Smooth muscle cell (in vitro differentiated cells): ENCODE results near the gene NFATC3. TPM values are rescaled to one million over a fixed set of nuclear protein-coding genes. Genes with fewer than 3 reads are reported as not detected.
A peak's percentile ranks its signal among the peaks of the same experiment; 100 is the strongest.

ENCODE experiments used
- DNase-seq: peaks from one replicate; lab custom pipeline; 2025; ENCODE audit not compliant: unreplicated experiment; lab: John Stamatoyannopoulos, UW
- H2AFZ ChIP-seq: fragments of 200-600 bp; sonication (generic); 2 replicates; pipeline ENCODE4 v1.6.0; 2016; ENCODE audit warnings: antibody characterized with exemption, low read depth, mild to moderate bottlenecking
- H3F3A ChIP-seq: fragments of 200-600 bp; sonication (generic); 2 replicates; pipeline ENCODE4 v1.6.0; 2017; ENCODE audit warnings: antibody characterized with exemption, low read depth
- H3K27ac ChIP-seq: fragments of 200-600 bp; sonication (generic); 2 replicates; pipeline ENCODE4 v1.5.1; 2016; ENCODE audit warnings: low read depth, mild to moderate bottlenecking
- H3K27me3 ChIP-seq: fragments of 200-600 bp; sonication (generic); 2 replicates; pipeline ENCODE4 v1.6.1; 2016; ENCODE audit warnings: low read depth, mild to moderate bottlenecking
- H3K36me3 ChIP-seq: fragments of 200-600 bp; sonication (generic); 2 replicates; pipeline ENCODE4 v1.5.1; 2016; ENCODE audit warnings: low read depth
- H3K4me1 ChIP-seq: fragments of 200-600 bp; sonication (generic); 2 replicates; pipeline ENCODE4 v1.5.1; 2016; ENCODE audit warnings: low read depth
- H3K4me2 ChIP-seq: fragments of 200-600 bp; sonication (generic); 2 replicates; pipeline ENCODE4 v1.6.0; 2016; ENCODE audit warnings: mild to moderate bottlenecking
- H3K4me3 ChIP-seq: fragments of 200-600 bp; sonication (generic); 2 replicates; pipeline ENCODE4 v1.5.1; 2016; ENCODE audit warnings: mild to moderate bottlenecking
- H3K79me2 ChIP-seq: fragments of 200-600 bp; sonication (generic); 2 replicates; pipeline ENCODE4 v1.6.0; 2016; ENCODE audit warnings: low read depth, mild to moderate bottlenecking
- H3K9ac ChIP-seq: fragments of 200-600 bp; sonication (generic); 2 replicates; pipeline ENCODE4 v1.6.0; 2016; ENCODE audit warnings: low read depth
- H3K9me3 ChIP-seq: fragments of 200-600 bp; sonication (generic); replicated peaks from 2 replicates; pipeline ENCODE4 v1.5.1; 2016; ENCODE audit warnings: low read depth
- H4K20me1 ChIP-seq: fragments of 200-600 bp; sonication (generic); 2 replicates; pipeline ENCODE4 v1.6.0; 2016; ENCODE audit warnings: low read depth
- whole genome bisulfite sequencing: methylation state at CpG from one replicate; pipeline ENCODE4 v1.1.7; 2016; ENCODE audit warnings: low lambda C conversion rate; 5-methylcytosine and 5-hydroxymethylcytosine counted together
- polyA plus RNA-seq: library from polyadenylated mRNA; unstranded; fragments of >200 nt; fragmentation: Nextera tagmentation; extraction: Ambion mirVana; gene quantifications from 2 replicates; pipeline ENCODE4 v1.2.1, GENCODE V29; 2016
- total RNA-seq: library from RNA; depleted of rRNA; stranded (reverse); fragments of >200 nt; gene quantifications from 2 replicates; pipeline ENCODE4 v1.2.3, GENCODE V29; 2014
- TF ChIP-seq, protein P1 (sequence below): fragments of 200-600 bp; sonication (generic); IDR thresholded peaks from 2 replicates; pipeline ENCODE4 v1.5.1; 2017; ENCODE audit warnings: borderline replicate concordance, mild to moderate bottlenecking, antibody characterized with exemption; ENCODE audit not compliant: insufficient read depth, poor library complexity, severe bottlenecking

NFATC3 gene
- total and polyA plus RNA-seq, 2 experiments from 2014 or later = 14.7 to 30.2 TPM

DNA sequence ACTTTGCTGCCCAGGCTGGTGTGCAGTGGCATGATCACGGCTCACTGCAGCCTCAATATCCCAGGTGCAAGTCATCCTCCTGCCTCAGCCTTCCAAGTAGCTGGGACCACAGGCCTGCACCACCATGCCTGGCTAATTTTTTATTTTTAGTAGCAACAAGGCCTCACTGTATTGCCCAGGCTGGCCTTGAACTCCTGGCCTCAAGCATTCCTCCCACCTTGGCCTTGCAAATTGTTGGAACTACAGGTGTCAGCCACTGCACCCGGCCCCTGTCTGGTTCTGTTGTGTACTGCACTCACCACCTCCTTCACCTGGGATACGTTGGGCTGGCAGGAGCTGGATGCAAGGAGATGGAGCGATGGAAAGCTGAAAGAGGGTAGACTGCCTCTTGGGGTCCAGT is 168.6 kb downstream of the NFATC3 start:
- WGBS = 100% methylated on average over 4 of the region's 4 CpGs
- H4K20me1 ChIP-seq = no peaks in the 10 kb centered on the region

DNA sequence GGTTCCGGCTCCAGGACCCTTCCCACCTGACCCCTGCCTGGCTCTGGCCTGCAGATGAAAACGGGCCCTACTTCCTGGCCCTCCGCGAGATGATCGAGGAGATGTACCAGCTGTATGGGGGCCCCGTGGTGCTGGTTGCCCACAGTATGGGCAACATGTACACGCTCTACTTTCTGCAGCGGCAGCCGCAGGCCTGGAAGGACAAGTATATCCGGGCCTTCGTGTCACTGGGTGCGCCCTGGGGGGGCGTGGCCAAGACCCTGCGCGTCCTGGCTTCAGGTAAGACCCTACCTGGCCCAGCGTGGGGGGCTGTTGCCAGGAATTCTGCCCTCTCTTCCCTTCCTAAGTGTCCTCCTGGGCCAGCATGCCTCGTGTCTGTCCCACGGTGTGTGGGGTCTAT is 170.5 kb downstream of the NFATC3 start:
- Histone ChIP-seq H3K4me3 (no peak overlapping the region), H3K36me3 (no peaks in the 10 kb centered on the region), H3K27ac (no peak overlapping the region), H3K27me3 (no peaks in the 10 kb centered on the region), H3F3A (no peaks in the 10 kb centered on the region), H3K4me1 (no peaks in the 10 kb centered on the region), H3K79me2 (no peaks in the 10 kb centered on the region), H4K20me1 (no peaks in the 10 kb centered on the region), H2AFZ (no peak overlapping the region), H3K4me2 (no peak overlapping the region), H3K9me3 (no peaks in the 10 kb centered on the region), H3K9ac (no peak overlapping the region)
- TF ChIP-seq, protein P1, sequence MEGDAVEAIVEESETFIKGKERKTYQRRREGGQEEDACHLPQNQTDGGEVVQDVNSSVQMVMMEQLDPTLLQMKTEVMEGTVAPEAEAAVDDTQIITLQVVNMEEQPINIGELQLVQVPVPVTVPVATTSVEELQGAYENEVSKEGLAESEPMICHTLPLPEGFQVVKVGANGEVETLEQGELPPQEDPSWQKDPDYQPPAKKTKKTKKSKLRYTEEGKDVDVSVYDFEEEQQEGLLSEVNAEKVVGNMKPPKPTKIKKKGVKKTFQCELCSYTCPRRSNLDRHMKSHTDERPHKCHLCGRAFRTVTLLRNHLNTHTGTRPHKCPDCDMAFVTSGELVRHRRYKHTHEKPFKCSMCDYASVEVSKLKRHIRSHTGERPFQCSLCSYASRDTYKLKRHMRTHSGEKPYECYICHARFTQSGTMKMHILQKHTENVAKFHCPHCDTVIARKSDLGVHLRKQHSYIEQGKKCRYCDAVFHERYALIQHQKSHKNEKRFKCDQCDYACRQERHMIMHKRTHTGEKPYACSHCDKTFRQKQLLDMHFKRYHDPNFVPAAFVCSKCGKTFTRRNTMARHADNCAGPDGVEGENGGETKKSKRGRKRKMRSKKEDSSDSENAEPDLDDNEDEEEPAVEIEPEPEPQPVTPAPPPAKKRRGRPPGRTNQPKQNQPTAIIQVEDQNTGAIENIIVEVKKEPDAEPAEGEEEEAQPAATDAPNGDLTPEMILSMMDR = no peak
- WGBS = 97% methylated on average over 18 of the region's 18 CpGs
- DNase-seq = no peak

More for the DNA sequence above, 168.6 kb downstream of the NFATC3 start:
- no peak for DNase-seq
- Histone ChIP-seq H3K79me2 (no peaks in the 10 kb centered on the region), H3K4me3 (no peak overlapping the region), H2AFZ (no peak overlapping the region), H3K27ac (no peak overlapping the region), H3F3A (no peaks in the 10 kb centered on the region), H3K27me3 (no peaks in the 10 kb centered on the region), H3K36me3 (no peaks in the 10 kb centered on the region), H3K4me2 (no peak overlapping the region), H3K4me1 (no peaks in the 10 kb centered on the region), H3K9ac (no peak overlapping the region), H3K9me3 (no peaks in the 10 kb centered on the region)
- TF ChIP-seq, protein P1 = no peak

DNA sequence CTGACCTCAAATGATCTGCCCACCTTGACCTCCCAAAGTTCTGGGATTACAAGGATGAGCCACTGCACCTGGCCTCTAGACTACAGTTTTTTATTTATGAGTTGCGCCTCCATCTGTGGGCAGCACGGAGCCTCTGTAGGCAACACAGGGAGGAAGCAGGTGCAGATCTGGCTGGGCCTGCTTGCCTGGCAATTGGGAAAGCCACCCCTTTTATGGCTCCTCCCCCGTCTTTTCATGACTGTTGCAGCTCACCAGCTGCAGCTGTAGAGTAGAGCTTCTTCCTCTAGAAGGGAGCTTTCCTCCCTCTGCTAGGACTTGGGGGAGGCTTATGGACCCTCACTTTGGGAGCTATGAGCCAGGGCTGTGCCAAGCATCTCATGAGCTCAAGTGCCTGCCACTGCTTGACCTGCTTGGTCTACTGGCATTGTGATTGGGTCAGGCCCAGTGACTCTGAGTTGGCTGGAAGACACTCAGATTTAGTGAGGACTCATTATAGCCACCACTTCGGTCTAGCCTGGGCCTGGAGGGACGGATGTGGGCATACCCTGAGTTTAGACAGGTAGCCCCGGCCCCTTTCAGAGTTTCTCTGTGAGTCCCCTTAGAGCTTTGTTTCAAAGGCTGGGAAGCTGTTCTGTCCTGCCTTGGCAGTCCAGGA is 172.2 kb downstream of the NFATC3 start:
- TF ChIP-seq, protein P1 = no peak
- no peaks in the 10 kb centered on the region for H3K79me2 ChIP-seq
- WGBS = 93% methylated on average over 6 of the region's 6 CpGs
- H2AFZ ChIP-seq = no peak overlapping the region
- peak overlapping the region; percentile 68 for H3K27ac ChIP-seq
- no peaks in the 10 kb centered on the region for H3K4me1 ChIP-seq
- no peak overlapping the region for H3K4me3 ChIP-seq
- no peaks in the 10 kb centered on the region for H4K20me1 ChIP-seq
- H3F3A ChIP-seq = no peaks in the 10 kb centered on the region
- DNase-seq = no peak
- H3K4me2 ChIP-seq = peak overlapping the region; percentile 42
- H3K27me3 ChIP-seq = no peaks in the 10 kb centered on the region
- H3K36me3 ChIP-seq = no peaks in the 10 kb centered on the region
- no peak overlapping the region for H3K9ac ChIP-seq
- H3K9me3 ChIP-seq = no peaks in the 10 kb centered on the region
